ENCODE data around the gene USP47. TPM values are rescaled to one million over a fixed set of nuclear protein-coding genes. Genes with fewer than 3 reads are reported as not detected.

USP47 gene
- polyA plus RNA-seq, 1 donor from 2014 or later, result 92.6 TPM

- Histone ChIP-seq H3K9me3 (ENCODE audit: low read length) (no peaks in the 10 kb centered on the region), H3F3A (ENCODE audit: insufficient read depth, low read length, poor library complexity, severe bottlenecking) (no peaks in the 10 kb centered on the region), H3K79me2 (replicated peaks; ENCODE audit: insufficient read depth, low read length) (no peaks in the 10 kb centered on the region), H3K27me3 (ENCODE audit: insufficient read depth, low read depth, low read length) (no peaks in the 10 kb centered on the region), H2AFZ (ENCODE audit: low read depth, low read length) (no peak overlapping the region), H3K9ac (ENCODE audit: low read length) (no peak overlapping the region), H3K4me3 (ENCODE audit: low read length) (no peak overlapping the region), H3K27ac (ENCODE audit: low read length) (no peak overlapping the region), H3K9me2 (ENCODE audit: insufficient read depth, low read length) (no peaks in the 10 kb centered on the region), H4K20me1 (ENCODE audit: insufficient read depth) (no peaks in the 10 kb centered on the region), H3K4me2 (ENCODE audit: low read length) (no peak overlapping the region), H3K36me3 (ENCODE audit: insufficient read depth, low read length) (no peaks in the 10 kb centered on the region)
- TF ChIP-seq EP300 (conservative IDR thresholded peaks at IDR 0.05; ENCODE audit: poor library complexity, severe bottlenecking) (no peak), REST (IDR thresholded peaks at IDR 0.05; ENCODE audit: borderline replicate concordance) (no peak), RAD21 (conservative IDR thresholded peaks at IDR 0.05) (no peak), POLR2AphosphoS5 (IDR thresholded peaks at IDR 0.05) (no peak), CTCF (IDR thresholded peaks at IDR 0.05; ENCODE audit: poor library complexity, severe bottlenecking) (no peak), TAF1 (IDR thresholded peaks at IDR 0.05; ENCODE audit: low read depth) (no peak), MXI1 (conservative IDR thresholded peaks at IDR 0.05; ENCODE audit: poor library complexity, severe bottlenecking) (no peak), EZH2 (IDR thresholded peaks at IDR 0.05; ENCODE audit: borderline replicate concordance, insufficient read depth, low read length, poor library complexity, severe bottlenecking) (no peak), SMC3 (conservative IDR thresholded peaks at IDR 0.05; ENCODE audit: poor library complexity) (no peak)
These were observed 134.8 kb downstream of the USP47 start for GRCh38 chr11:11976481-11977127.

- H3K9me2 ChIP-seq (ENCODE audit: insufficient read depth, low read length), result no peaks in the 10 kb centered on the region
- H2AFZ ChIP-seq (ENCODE audit: low read depth, low read length), result no peak overlapping the region
- no peaks in the 10 kb centered on the region for H3K9me3 ChIP-seq (ENCODE audit: low read length)
- no peaks in the 10 kb centered on the region for H3K36me3 ChIP-seq (ENCODE audit: insufficient read depth, low read length)
- no peak for TF ChIP-seq TAF1 (IDR thresholded peaks at IDR 0.05; ENCODE audit: low read depth)
- no peak overlapping the region for H3K4me2 ChIP-seq (ENCODE audit: low read length)
- no peaks in the 10 kb centered on the region for H3K27me3 ChIP-seq (ENCODE audit: insufficient read depth, low read depth, low read length)
- H3F3A ChIP-seq (ENCODE audit: insufficient read depth, low read length, poor library complexity, severe bottlenecking), result no peaks in the 10 kb centered on the region
- no peak overlapping the region for H3K27ac ChIP-seq (ENCODE audit: low read length)
- H4K20me1 ChIP-seq (ENCODE audit: insufficient read depth), result no peaks in the 10 kb centered on the region
- no peak overlapping the region for H3K9ac ChIP-seq (ENCODE audit: low read length)
- H3K4me3 ChIP-seq (ENCODE audit: low read length), result no peak overlapping the region
- no peaks in the 10 kb centered on the region for H3K79me2 ChIP-seq (replicated peaks; ENCODE audit: insufficient read depth, low read length)
These were observed 135.6 kb downstream of the USP47 start for GRCh38 chr11:11977206-11977938.
